ENCODE data around the gene RTN4RL2.

DNA sequence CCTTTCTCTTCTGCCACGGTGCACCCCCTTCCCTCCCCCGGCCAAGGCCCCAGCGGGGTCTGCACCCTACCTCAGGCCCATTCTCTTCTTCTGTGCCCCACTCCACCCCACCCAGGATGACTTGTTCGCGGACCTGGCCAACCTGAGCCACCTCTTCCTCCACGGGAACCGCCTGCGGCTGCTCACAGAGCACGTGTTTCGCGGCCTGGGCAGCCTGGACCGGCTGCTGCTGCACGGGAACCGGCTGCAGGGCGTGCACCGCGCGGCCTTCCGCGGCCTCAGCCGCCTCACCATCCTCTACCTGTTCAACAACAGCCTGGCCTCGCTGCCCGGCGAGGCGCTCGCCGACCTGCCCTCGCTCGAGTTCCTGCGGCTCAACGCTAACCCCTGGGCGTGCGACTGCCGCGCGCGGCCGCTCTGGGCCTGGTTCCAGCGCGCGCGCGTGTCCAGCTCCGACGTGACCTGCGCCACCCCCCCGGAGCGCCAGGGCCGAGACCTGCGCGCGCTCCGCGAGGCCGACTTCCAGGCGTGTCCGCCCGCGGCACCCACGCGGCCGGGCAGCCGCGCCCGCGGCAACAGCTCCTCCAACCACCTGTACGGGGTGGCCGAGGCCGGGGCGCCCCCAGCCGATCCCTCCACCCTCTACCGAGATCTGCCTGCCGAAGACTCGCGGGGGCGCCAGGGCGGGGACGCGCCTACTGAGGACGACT lies 15.9 kb downstream of the RTN4RL2 start:
- TF ChIP-seq CTCF (IDR thresholded peaks at IDR 0.05) (no peak), POLR2A (IDR thresholded peaks at IDR 0.05) (no peak)
